CD14-positive monocyte (primary cell): Measurements from ENCODE around the gene SAMD5. TPM values are rescaled to one million over a fixed set of nuclear protein-coding genes. Genes with fewer than 3 reads are reported as not detected.

Experiments used
- DNase-seq, 3 donors: peaks; one replicate each; pipeline ENCODE4 v3.0.0-alpha.2; 2011 to 2022
- H2AFZ ChIP-seq: 2 replicates; pipeline ENCODE4 v1.6.0; 2012; ENCODE audit warnings: mild to moderate bottlenecking, low read depth, low read length, inconsistent platforms; ENCODE audit not compliant: insufficient read depth, poor library complexity, severe bottlenecking
- H3K27ac ChIP-seq, 2 donors: 1 replicate in 1 of 2; 2 replicates in 1 of 2; pipeline ENCODE4 v1.5.1; 2012 to 2013; ENCODE audit warnings: low read length in 2 of 2, control low read depth in 1 of 2, inconsistent platforms in 1 of 2, low read depth in 1 of 2, mild to moderate bottlenecking in 1 of 2
- H3K27me3 ChIP-seq, 2 donors: one replicate each; pipeline versions ENCODE4 v1.6.0 to v1.6.1; 2011 to 2013; ENCODE audit warnings: low read length in 2 of 2; ENCODE audit not compliant: control insufficient read depth in 2 of 2, insufficient read depth in 2 of 2
- H3K36me3 ChIP-seq, 2 donors: replicated peaks in 1 of 2; 1 replicate in 1 of 2; 2 replicates in 1 of 2; pipeline versions ENCODE4 v1.5.1 to v1.6.1; 2012 to 2013; ENCODE audit warnings: low read length in 2 of 2, control low read depth in 1 of 2, inconsistent platforms in 1 of 2, mild to moderate bottlenecking in 1 of 2; ENCODE audit not compliant: insufficient read depth in 2 of 2, control insufficient read depth in 1 of 2
- H3K4me1 ChIP-seq, 2 donors: 1 replicate in 1 of 2; 2 replicates in 1 of 2; pipeline versions ENCODE4 v1.5.1 to v1.6.1; 2012 to 2013; ENCODE audit warnings: low read length in 2 of 2, control low read depth in 1 of 2, inconsistent platforms in 1 of 2, mild to moderate bottlenecking in 1 of 2, moderate library complexity in 1 of 2; ENCODE audit not compliant: insufficient read depth in 2 of 2, control insufficient read depth in 1 of 2
- H3K4me2 ChIP-seq: replicated peaks from 2 replicates; pipeline ENCODE3; 2012; ENCODE audit warnings: low read length, moderate library complexity, mild to moderate bottlenecking; ENCODE audit not compliant: poor library complexity, severe bottlenecking; ENCODE audit errors: extremely low read depth
- H3K4me3 ChIP-seq, 3 experiments: fragments of 200-600 bp in 1 of 3; sonication (generic) in 1 of 3; replicated peaks in 1 of 3; 1 replicate in 2 of 3; 2 replicates in 1 of 3; pipeline ENCODE4 v1.5.1; 2011 to 2013; ENCODE audit warnings: low read length in 3 of 3, mild to moderate bottlenecking in 3 of 3, control low read depth in 2 of 3, low read depth in 2 of 3, inconsistent platforms in 1 of 3, moderate library complexity in 1 of 3
- H3K79me2 ChIP-seq: 2 replicates; pipeline ENCODE4 v1.6.0; 2012; ENCODE audit warnings: mild to moderate bottlenecking, control low read depth, inconsistent platforms, low read length, moderate library complexity; ENCODE audit not compliant: insufficient read depth
- H3K9ac ChIP-seq: 2 replicates; pipeline ENCODE4 v1.6.0; 2017; ENCODE audit warnings: low read length, mild to moderate bottlenecking; ENCODE audit not compliant: insufficient read depth, poor library complexity, severe bottlenecking
- H3K9me3 ChIP-seq, 2 donors: replicated peaks in 1 of 2; 1 replicate in 1 of 2; 2 replicates in 1 of 2; pipeline versions ENCODE4 v1.5.1 to v1.6.1; 2012 to 2013; ENCODE audit warnings: low read length in 2 of 2, control low read depth in 1 of 2; ENCODE audit not compliant: control insufficient read depth in 1 of 2, insufficient read depth in 1 of 2
- H4K20me1 ChIP-seq: 2 replicates; pipeline ENCODE4 v1.6.0; 2012; ENCODE audit warnings: mild to moderate bottlenecking, low read length, control low read depth, moderate library complexity; ENCODE audit not compliant: insufficient read depth
- H3K27ac Mint-ChIP-seq, 7 donors: one replicate each; pipeline ENCODE4 v1.8.0; 2020; ENCODE audit warnings: mild to moderate bottlenecking in 7 of 7, mixed read lengths in 7 of 7, moderate library complexity in 6 of 7, inconsistent platforms in 2 of 7
- H3K27me3 Mint-ChIP-seq, 3 donors: one replicate each; pipeline ENCODE4 v1.8.0; 2021 to 2022; ENCODE audit warnings: low read depth in 3 of 3, mild to moderate bottlenecking in 3 of 3, mixed read lengths in 3 of 3, moderate library complexity in 3 of 3, inconsistent platforms in 1 of 3
- H3K36me3 Mint-ChIP-seq, 2 donors: one replicate each; pipeline ENCODE4 v1.8.0; 2020; ENCODE audit warnings: mixed read lengths in 2 of 2, inconsistent platforms in 1 of 2, mild to moderate bottlenecking in 1 of 2
- H3K4me1 Mint-ChIP-seq: one replicate; pipeline ENCODE4 v1.8.0; 2020; ENCODE audit warnings: mild to moderate bottlenecking, mixed read lengths
- H3K4me3 Mint-ChIP-seq, 2 donors: one replicate each; pipeline ENCODE4 v1.8.0; 2020; ENCODE audit warnings: mild to moderate bottlenecking in 2 of 2, mixed read lengths in 2 of 2, moderate library complexity in 1 of 2
- H3K9me3 Mint-ChIP-seq, 7 donors: one replicate each; pipeline ENCODE4 v1.8.0; 2020 to 2022; ENCODE audit warnings: mixed read lengths in 7 of 7, mild to moderate bottlenecking in 6 of 7, moderate library complexity in 6 of 7, inconsistent platforms in 2 of 7
- WGBS: methylation state at CpG from one replicate; pipeline ENCODE4 v1.1.5; 2013; ENCODE audit warnings: missing lambda C conversion rate; ENCODE audit not compliant: insufficient coverage; 5-methylcytosine and 5-hydroxymethylcytosine counted together
- intact Hi-C, 2 donors: fragments of 100-400 bp; cut with micrococcal nuclease; formaldehyde crosslinking; loops; one replicate each; pipeline versions ENCODE4 v1.15.0 to v1.15.1; 2023
- polyA plus RNA-seq, 3 donors: library from polyadenylated mRNA; depleted of rRNA in 1 of 3; unstranded in 2 of 3; stranded (reverse) in 1 of 3; fragments of 300-500 nt in 2 of 3; fragments of >200 nt in 1 of 3; fragmentation: Illumina TruSeq in 2 of 3; gene quantifications; 1 replicate in 2 of 3; 2 replicates in 1 of 3; pipeline ENCODE4 v1.2.3, GENCODE V29; 2012 to 2021
- TF ChIP-seq, protein P1 (sequence below): fragments of 200-600 bp; IDR thresholded peaks from one replicate; pipeline ENCODE4 v1.8.0; 2022; ENCODE audit warnings: antibody characterized with exemption, mild to moderate bottlenecking

The SAMD5 gene
- polyA plus RNA-seq, 3 donors: not detected

DNA sequence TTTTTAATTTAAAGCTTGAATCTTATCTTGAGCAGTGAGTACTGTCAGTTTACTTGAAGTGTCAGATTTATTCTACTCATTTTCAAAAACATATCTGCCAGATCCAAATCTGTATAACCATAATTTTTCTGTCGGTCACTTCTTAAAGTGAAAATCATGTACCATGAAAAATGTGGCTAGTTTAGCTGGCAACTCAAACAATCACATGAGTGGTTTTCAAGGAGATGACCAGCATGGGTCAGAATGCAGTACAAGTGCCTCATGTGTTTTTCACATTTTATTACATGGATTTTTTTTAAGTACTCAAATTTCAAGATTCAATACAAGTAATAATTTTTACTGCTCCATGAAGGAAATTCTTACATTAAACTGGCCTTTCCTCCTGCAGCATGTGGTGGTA is 11.0 kb upstream of the SAMD5 start:
- Histone ChIP-seq H3K4me1 (no peaks in the 10 kb centered on the region), H2AFZ (no peak overlapping the region), H3K27me3 (peaks cover 0 to 2% of the 10 kb centered on the region in 2 donors), H3K4me2 (no peak overlapping the region), H3K9ac (no peak overlapping the region), H3K4me3 (no peak overlapping the region), H3K27ac (no peak overlapping the region), H3K79me2 (no peaks in the 10 kb centered on the region), H4K20me1 (no peaks in the 10 kb centered on the region), H3K9me3 (peaks cover 0 to 2% of the 10 kb centered on the region in 2 donors), H3K36me3 (no peaks in the 10 kb centered on the region)
- no peaks in the 10 kb centered on the region for H3K36me3 Mint-ChIP-seq
- H3K4me1 Mint-ChIP-seq: no peaks in the 10 kb centered on the region
- DNase-seq: no peak
- 100% methylated on average over 1 of the region's 1 CpG for WGBS
- peaks cover 0 to 6% (median 0%) of the 10 kb centered on the region in 7 donors for H3K9me3 Mint-ChIP-seq
- TF ChIP-seq, protein P1, sequence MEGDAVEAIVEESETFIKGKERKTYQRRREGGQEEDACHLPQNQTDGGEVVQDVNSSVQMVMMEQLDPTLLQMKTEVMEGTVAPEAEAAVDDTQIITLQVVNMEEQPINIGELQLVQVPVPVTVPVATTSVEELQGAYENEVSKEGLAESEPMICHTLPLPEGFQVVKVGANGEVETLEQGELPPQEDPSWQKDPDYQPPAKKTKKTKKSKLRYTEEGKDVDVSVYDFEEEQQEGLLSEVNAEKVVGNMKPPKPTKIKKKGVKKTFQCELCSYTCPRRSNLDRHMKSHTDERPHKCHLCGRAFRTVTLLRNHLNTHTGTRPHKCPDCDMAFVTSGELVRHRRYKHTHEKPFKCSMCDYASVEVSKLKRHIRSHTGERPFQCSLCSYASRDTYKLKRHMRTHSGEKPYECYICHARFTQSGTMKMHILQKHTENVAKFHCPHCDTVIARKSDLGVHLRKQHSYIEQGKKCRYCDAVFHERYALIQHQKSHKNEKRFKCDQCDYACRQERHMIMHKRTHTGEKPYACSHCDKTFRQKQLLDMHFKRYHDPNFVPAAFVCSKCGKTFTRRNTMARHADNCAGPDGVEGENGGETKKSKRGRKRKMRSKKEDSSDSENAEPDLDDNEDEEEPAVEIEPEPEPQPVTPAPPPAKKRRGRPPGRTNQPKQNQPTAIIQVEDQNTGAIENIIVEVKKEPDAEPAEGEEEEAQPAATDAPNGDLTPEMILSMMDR: no peak
- H3K27me3 Mint-ChIP-seq: peaks cover 7 to 9% (median 9%) of the 10 kb centered on the region in 3 donors
- intact Hi-C loops: no loop called here
- no peak overlapping the region for H3K4me3 Mint-ChIP-seq
- H3K27ac Mint-ChIP-seq: no peak overlapping the region

DNA sequence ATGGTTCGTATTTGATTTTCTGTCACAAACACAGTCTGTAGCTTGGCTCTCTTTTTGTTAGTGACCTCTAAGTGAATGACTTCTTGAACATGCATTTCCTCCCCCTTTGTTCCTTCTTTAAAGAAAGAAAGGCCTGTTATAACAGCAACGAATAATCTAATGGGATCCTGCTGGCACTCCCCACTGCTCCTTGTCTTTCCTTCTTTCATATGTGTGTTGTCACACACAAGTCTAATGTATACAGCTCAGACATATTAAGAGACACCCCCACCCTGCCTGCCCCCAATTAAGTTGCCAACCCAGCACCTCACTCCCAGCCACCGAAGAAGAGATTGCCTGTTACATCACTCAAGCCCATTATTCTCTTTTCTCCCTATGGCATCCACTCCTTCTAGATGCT is 4.9 kb upstream of the SAMD5 start:
- no peaks in the 10 kb centered on the region for H3K79me2 ChIP-seq
- H3K27ac Mint-ChIP-seq: peak overlapping the region in 2 of 7 donors; percentile 8 to 62
- H3K4me1 Mint-ChIP-seq: peaks cover 16% of the 10 kb centered on the region
- H3K4me2 ChIP-seq: no peak overlapping the region
- no peak overlapping the region for H3K9ac ChIP-seq
- peaks cover 20 to 47% of the 10 kb centered on the region in 2 donors for H3K27me3 ChIP-seq
- H3K9me3 Mint-ChIP-seq: peaks cover 0 to 7% (median 3%) of the 10 kb centered on the region in 7 donors
- TF ChIP-seq, protein P1: no peak
- no peaks in the 10 kb centered on the region for H3K9me3 ChIP-seq
- H3K36me3 ChIP-seq: no peaks in the 10 kb centered on the region
- intact Hi-C loops: no loop called here
- DNase-seq: no peak
- no peaks in the 10 kb centered on the region for H4K20me1 ChIP-seq
- peaks cover 0 to 2% of the 10 kb centered on the region in 2 donors for H3K36me3 Mint-ChIP-seq
- H3K27me3 Mint-ChIP-seq: peaks cover 43 to 45% (median 45%) of the 10 kb centered on the region in 3 donors
- H3K4me1 ChIP-seq: peaks cover 12 to 15% of the 10 kb centered on the region in 2 donors
- no peak overlapping the region for H2AFZ ChIP-seq
- no peak overlapping the region for H3K4me3 Mint-ChIP-seq
- H3K4me3 ChIP-seq: no peak overlapping the region
- WGBS: no CpG with 5 or more reads among the region's 3 CpGs
- H3K27ac ChIP-seq: no peak overlapping the region
